ENCODE results near the gene STAC3.

DNA sequence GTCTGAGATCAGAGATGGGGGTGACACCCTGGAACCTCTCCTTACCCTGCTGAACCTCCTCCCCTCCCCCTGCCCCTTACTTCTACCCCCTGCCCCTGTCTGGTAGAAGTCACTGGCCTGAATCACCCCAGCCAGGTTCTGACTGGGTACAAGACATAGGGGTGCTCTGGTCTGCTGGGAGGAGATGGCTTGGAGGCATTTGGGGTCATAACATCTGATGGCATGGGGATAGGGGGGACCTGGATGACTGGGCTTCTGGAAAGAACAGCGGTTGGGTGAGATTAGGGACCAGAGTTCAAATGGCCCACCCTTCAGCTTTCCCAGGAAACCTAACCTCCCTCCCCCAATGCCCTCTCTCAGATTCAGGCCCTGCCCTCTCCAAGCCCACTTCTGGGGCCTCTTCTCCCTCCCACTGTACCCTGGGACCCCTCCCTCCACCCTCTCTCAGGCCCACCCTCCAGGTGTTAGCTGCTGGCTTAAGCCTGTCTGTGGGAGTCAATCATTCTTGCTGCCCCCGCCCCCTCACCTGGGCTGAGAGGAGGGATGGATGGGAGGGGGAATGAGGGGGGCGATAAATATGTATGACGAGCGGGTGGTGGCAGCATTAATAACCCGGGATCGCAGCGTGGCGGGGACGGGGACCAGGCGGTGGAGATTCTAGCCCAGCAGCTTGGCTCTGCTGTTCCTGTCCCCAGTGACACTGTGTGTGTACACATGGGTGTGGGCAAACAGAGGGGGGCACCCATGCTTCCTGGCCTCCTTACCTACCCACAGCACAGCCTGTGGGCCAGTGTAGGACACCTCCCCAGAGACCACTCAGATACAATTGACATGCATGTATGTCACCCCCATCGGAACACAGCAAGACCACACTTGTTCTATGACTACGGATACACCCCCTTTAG lies 28.4 kb downstream of the STAC3 start:
- TF ChIP-seq EZH2 (IDR thresholded peaks at IDR 0.05; ENCODE audit: low read depth), result no peak
- TF ChIP-seq, protein P1, sequence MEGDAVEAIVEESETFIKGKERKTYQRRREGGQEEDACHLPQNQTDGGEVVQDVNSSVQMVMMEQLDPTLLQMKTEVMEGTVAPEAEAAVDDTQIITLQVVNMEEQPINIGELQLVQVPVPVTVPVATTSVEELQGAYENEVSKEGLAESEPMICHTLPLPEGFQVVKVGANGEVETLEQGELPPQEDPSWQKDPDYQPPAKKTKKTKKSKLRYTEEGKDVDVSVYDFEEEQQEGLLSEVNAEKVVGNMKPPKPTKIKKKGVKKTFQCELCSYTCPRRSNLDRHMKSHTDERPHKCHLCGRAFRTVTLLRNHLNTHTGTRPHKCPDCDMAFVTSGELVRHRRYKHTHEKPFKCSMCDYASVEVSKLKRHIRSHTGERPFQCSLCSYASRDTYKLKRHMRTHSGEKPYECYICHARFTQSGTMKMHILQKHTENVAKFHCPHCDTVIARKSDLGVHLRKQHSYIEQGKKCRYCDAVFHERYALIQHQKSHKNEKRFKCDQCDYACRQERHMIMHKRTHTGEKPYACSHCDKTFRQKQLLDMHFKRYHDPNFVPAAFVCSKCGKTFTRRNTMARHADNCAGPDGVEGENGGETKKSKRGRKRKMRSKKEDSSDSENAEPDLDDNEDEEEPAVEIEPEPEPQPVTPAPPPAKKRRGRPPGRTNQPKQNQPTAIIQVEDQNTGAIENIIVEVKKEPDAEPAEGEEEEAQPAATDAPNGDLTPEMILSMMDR (conservative IDR thresholded peaks at IDR 0.05), result no peak

All from PC-9 (cell line).